ENCODE measurements around the gene DCAF12.
A peak's percentile ranks its signal among the peaks of the same experiment; 100 is the strongest.

The DCAF12 gene

DNA sequence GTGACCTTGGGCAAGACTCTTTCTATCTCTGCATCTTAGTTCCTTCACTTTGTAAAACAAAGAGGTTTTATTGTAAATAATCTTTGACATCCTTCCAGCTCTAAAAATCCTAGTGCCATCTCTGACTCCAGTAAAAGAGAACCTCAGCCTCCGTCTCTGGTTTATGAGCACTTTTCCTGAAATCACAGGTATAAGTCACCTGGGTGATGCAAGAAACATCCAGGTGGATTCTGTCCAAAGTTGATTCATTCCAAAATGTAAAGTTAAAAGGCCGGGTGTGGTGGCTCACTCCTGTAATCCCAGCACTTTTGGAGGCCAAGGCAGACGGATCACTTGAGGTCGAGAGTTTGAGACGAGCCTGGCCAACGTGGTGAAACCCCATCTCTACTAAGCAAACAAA lies 56.7 kb downstream of the DCAF12 start:
- Histone ChIP-seq H3K27ac (no peak overlapping the region), H3K4me3 (no peak overlapping the region), H4K20me1 (no peaks in the 10 kb centered on the region), H3K4me1 (peaks cover 0 to 16% (median 0%) of the 10 kb centered on the region in 10 experiments; a peak in 2 of 20 replicates), H3K9me3 (replicated peaks in 1 of 11) (no peaks in the 10 kb centered on the region), H3K4me2 (no peak overlapping the region), H3K36me3 (no peaks in the 10 kb centered on the region), H3K9ac (no peak overlapping the region), H3K27me3 (no peaks in the 10 kb centered on the region)
- TF ChIP-seq Cebpa-rat (IDR thresholded peaks at IDR 0.05) = no peak

DNA sequence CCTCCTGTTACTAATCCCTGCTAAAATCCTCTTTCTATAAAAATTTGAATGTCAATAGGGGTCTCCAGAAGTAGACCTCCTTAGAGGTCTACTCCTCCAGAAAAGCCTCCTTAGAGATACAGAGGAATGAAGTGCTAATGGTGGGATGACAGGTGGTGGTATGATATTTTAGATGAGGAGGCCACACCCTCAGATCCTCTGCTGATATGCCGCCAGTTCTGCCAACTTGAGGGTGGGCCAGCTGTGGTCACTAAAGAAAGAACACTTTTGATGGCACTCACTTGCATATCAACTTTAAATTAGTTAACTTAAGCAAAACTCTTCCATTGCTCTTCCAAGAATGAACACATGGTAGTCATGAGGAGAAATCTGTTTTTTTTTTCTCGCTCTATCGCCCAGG lies 61.0 kb downstream of the DCAF12 start:
- Histone ChIP-seq H3K36me3 (no peaks in the 10 kb centered on the region), H3K9me3 (replicated peaks in 1 of 11) (no peaks in the 10 kb centered on the region), H3K4me3 (no peak overlapping the region), H3K27ac (no peak overlapping the region), H3K4me2 (no peak overlapping the region), H3K9ac (no peak overlapping the region), H3K27me3 (no peaks in the 10 kb centered on the region), H4K20me1 (no peaks in the 10 kb centered on the region), H3K4me1 (0 out of 20 replicates have a peak, but pooled peaks cover 0 to under 1% (median 0%) of the 10 kb centered on the region in 10 experiments)
- no peak for TF ChIP-seq Cebpa-rat (IDR thresholded peaks at IDR 0.05)

DNA sequence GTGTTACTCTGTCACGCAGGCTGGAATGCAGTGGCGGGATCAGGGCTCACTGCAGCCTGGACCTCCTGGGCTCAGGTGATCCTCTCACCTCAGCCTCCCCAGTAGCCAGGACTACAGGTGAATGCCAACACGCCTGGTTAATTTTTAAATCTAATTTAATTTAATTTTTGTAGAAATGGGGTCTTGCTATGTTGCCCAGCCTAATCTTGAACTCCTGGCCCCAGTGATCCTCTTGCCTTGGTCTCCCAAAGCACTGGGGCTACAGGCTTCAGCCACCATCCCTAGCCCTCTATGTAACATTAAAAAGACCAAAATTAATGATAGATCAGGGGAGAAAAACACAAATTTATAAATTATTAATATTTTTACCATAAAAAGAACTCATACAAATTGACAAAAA lies 66.5 kb downstream of the DCAF12 start:
- no peak for TF ChIP-seq Cebpa-rat (IDR thresholded peaks at IDR 0.05)
- Histone ChIP-seq H4K20me1 (no peaks in the 10 kb centered on the region), H3K4me1 (no peaks in the 10 kb centered on the region), H3K4me2 (no peak overlapping the region), H3K36me3 (no peaks in the 10 kb centered on the region), H3K27ac (no peak overlapping the region), H3K4me3 (no peak overlapping the region), H3K9me3 (replicated peaks in 1 of 11) (no peaks in the 10 kb centered on the region), H3K27me3 (no peaks in the 10 kb centered on the region), H3K9ac (no peak overlapping the region)

GRCh38 chr9:34059281-34059680 lies 67.2 kb downstream of the DCAF12 start:
- Histone ChIP-seq H3K36me3 (no peaks in the 10 kb centered on the region), H4K20me1 (no peaks in the 10 kb centered on the region), H3K9me3 (replicated peaks in 1 of 11) (no peaks in the 10 kb centered on the region), H3K4me3 (no peak overlapping the region), H3K27ac (no peak overlapping the region), H3K4me1 (no peaks in the 10 kb centered on the region), H3K9ac (no peak overlapping the region), H3K4me2 (no peak overlapping the region), H3K27me3 (no peaks in the 10 kb centered on the region)
- no peak for TF ChIP-seq Cebpa-rat (IDR thresholded peaks at IDR 0.05)

- TF ChIP-seq Cebpa-rat (IDR thresholded peaks at IDR 0.05) = no peak
These were observed 76.7 kb downstream of the DCAF12 start for GRCh38 chr9:34049630-34050384.

DNA sequence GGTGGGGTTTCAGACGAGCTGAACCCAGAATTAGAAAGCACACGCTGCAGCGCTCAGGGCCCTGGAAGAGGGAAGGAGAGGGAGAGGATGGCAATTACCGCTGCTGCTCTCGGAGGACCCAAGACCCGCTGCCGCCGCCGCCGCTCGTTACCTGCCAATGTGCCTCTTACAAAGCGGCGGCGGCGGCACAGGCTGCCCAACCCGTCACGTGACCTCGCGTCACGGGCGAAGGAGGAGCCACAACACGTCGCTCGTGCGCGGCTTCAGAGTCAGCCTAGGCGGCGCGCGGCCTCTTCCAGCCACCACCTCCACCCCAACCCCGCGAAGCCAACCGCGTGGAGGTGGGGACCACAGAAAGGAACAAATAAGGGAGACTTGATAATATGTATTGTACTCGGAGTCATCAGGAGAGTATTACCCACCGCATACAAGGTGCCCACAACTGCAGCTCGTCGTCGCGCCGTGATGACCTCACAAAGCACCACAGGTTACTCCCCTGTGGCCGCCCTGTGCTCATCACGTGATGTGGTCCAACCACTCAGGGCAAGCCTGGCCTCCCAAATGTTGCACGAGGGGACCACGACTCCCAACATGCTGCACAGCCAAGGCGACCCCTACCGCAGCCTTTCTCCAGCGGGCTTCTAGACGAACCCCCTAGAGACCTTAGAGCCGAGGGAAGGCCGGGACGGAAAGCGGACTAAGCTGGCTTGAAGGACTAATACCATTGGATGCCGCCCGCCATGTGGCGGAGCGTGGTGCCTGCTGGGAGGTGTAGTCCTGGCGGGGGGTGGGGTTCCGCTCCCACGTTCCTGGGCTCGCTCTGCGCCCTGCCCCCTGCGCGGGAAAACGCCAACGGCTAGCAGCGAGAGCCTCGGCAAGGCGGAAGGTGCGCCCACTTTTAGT lies 77.5 kb downstream of the DCAF12 start, which contains the start of gene UBAP2:
UBAP2 (minus strand) TSS at position 161 of the 903 bp plus-strand sequence. CDS start 31,739 bp downstream, outside the sequence.
- Histone ChIP-seq H3K4me2 (peak within 1 kb of the TSS; percentile 90 to 99 (median 95)), H3K4me1 (peaks cover 29 to 40% (median 32%) of the 10 kb centered on the region in 10 experiments), H3K36me3 (peaks cover 5 to 24% (median 14%) of the 10 kb centered on the region in 11 experiments; a peak in 21 of 22 replicates), H4K20me1 (peaks cover 0 to 46% (median 43%) of the 10 kb centered on the region in 11 experiments; a peak in 20 of 22 replicates), H3K27ac (peak within 1 kb of the TSS; percentile 79 to 99 (median 96)), H3K9me3 (replicated peaks in 1 of 11) (no peaks in the 10 kb centered on the region), H3K4me3 (peak within 1 kb of the TSS; percentile 81 to 99 (median 88)), H3K9ac (peak within 1 kb of the TSS; percentile 89 to 97 (median 95)), H3K27me3 (no peaks in the 10 kb centered on the region)
- no peak for TF ChIP-seq Cebpa-rat (IDR thresholded peaks at IDR 0.05)

More at GRCh38 chr9:34049630-34050384, 76.7 kb downstream of the DCAF12 start:
- peaks cover 29 to 40% (median 32%) of the 10 kb centered on the region in 10 experiments for H3K4me1 ChIP-seq
- H3K4me2 ChIP-seq = peak overlapping the region; percentile 74 to 99 (median 93)
- peak overlapping the region in 10 of 11 experiments; percentile 91 to 99 (median 96); a peak in 20 of 22 replicates for H3K27ac ChIP-seq
- peaks cover 0 to 38% (median 34%) of the 10 kb centered on the region in 11 experiments; a peak in 20 of 22 replicates for H4K20me1 ChIP-seq
- H3K9ac ChIP-seq = peak overlapping the region; percentile 89 to 97 (median 95)
- no peaks in the 10 kb centered on the region for H3K9me3 ChIP-seq (replicated peaks in 1 of 11)
- peaks cover 0 to 15% (median 6%) of the 10 kb centered on the region in 11 experiments; a peak in 17 of 22 replicates for H3K36me3 ChIP-seq
- peak overlapping the region; percentile 81 to 99 (median 88) for H3K4me3 ChIP-seq
- H3K27me3 ChIP-seq = no peaks in the 10 kb centered on the region

DNA sequence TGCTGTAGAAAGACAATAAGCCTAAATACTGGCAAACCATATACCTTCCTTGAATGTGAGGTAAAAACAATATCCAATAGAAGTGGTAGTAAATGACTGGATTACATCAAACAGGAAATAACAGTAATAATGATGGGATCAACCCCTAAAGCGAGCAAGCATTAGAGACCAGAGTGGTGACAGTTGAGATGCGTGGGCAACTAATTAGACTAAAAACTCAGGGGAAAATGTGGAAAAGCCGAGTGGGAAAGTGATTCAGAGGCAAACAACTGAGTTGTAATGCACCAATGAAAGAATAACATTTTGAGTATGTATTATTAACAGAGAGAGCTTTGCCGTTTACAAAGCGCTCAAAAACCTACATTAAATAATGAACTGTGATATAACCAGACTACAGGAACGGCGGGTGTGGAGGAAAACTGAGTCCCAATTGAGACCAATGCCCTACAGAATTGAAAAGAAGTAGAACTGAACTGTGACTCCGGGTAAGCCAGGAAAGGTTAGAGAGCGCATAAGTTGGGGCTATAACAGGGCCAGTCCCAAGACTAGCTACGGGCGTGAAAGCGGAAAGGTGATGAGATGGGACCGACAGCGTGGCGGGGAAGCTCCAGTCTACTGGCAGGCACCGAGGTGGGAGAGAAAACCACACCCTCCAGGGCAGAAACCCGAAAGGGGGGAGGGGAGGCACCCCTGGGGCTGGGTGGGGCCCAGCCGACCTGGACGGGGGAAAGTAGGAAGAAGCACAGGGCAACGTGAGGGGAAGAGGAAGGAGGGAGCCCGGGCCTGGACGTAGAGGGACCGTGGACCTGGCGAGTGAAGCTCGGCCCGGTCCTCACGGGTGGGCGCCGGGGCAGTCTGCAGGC lies 78.4 kb downstream of the DCAF12 start:
- peaks cover 12 to 32% (median 23%) of the 10 kb centered on the region in 11 experiments for H3K36me3 ChIP-seq
- H3K9me3 ChIP-seq (replicated peaks in 1 of 11) = peaks cover 0 to 2% (median 0%) of the 10 kb centered on the region in 11 experiments; a peak in 3 of 22 replicates
- peak overlapping the region; percentile 90 to 99 (median 95) for H3K4me2 ChIP-seq
- no peak for TF ChIP-seq Cebpa-rat (IDR thresholded peaks at IDR 0.05)
- H3K9ac ChIP-seq = peak overlapping the region; percentile 89 to 97 (median 95)
- peak overlapping the region; percentile 79 to 99 (median 96) for H3K27ac ChIP-seq
- H3K27me3 ChIP-seq = no peaks in the 10 kb centered on the region
- peak overlapping the region; percentile 81 to 99 (median 88) for H3K4me3 ChIP-seq
- peaks cover 29 to 40% (median 32%) of the 10 kb centered on the region in 10 experiments for H3K4me1 ChIP-seq
- peaks cover 7 to 55% (median 51%) of the 10 kb centered on the region in 11 experiments; a peak in 21 of 22 replicates for H4K20me1 ChIP-seq

All from BLaER1 treated with 17β-estradiol and CSF1 and Interleukin-3, amounts not matched to agents 10 nM and 100 nM (cell line).